Spinal cord (tissue), 10 donors: ENCODE data around the gene SPAG16. TPM values are rescaled to one million over a fixed set of nuclear protein-coding genes. Genes with fewer than 3 reads are reported as not detected.

ENCODE experiments used
- DNase-seq, 6 donors: peaks; one replicate each; pipeline versions ENCODE4 v3.0.0 to v3.0.0-alpha.2; 2013 to 2015; ENCODE audit warnings: low spot score in 6 of 6, low read depth in 4 of 6
- H3K27ac ChIP-seq: one replicate; pipeline ENCODE4 v1.5.1; 2013; ENCODE audit warnings: low read depth, low read length, control low read depth
- H3K27me3 ChIP-seq: one replicate; pipeline ENCODE4 v1.6.1; 2013; ENCODE audit warnings: low read length; ENCODE audit not compliant: control insufficient read depth, insufficient read depth
- H3K36me3 ChIP-seq: one replicate; pipeline ENCODE4 v1.6.1; 2013; ENCODE audit warnings: low read length; ENCODE audit not compliant: control insufficient read depth, insufficient read depth
- H3K4me1 ChIP-seq: one replicate; pipeline ENCODE4 v1.6.1; 2013; ENCODE audit warnings: low read length; ENCODE audit not compliant: control insufficient read depth, insufficient read depth
- H3K4me3 ChIP-seq: one replicate; pipeline ENCODE4 v1.5.1; 2013; ENCODE audit warnings: low read depth, low read length, control low read depth
- H3K9me3 ChIP-seq: one replicate; pipeline ENCODE4 v1.6.1; 2013; ENCODE audit warnings: low read length; ENCODE audit not compliant: control insufficient read depth, insufficient read depth
- WGBS: methylation state at CpG from one replicate; pipeline ENCODE4 v1.1.5; 2013; ENCODE audit warnings: missing lambda C conversion rate; ENCODE audit not compliant: insufficient coverage; 5-methylcytosine and 5-hydroxymethylcytosine counted together
- polyA plus RNA-seq, 2 donors: library from polyadenylated mRNA; unstranded; fragments of 120-200 nt; gene quantifications; one replicate each; pipeline ENCODE4 v1.2.1, GENCODE V29; 2013; ENCODE audit not compliant: insufficient read length in 2 of 2
- total RNA-seq, 2 donors: library from RNA; depleted of rRNA in 1 of 2; stranded (reverse); fragments of 120-200 nt in 1 of 2; fragments of >200 nt in 1 of 2; gene quantifications; one replicate each; pipeline versions ENCODE4 v1.2.3 to v1.2.4, GENCODE V29; 2013 to 2014
- donor health status: healthy.

Gene SPAG16
- total and polyA plus RNA-seq, 4 donors: 47.4 to 86.2 (median 74.2) TPM

GRCh38 chr2:214005337-214005736 lies 721.1 kb downstream of the SPAG16 start:
- Histone ChIP-seq H3K4me1 (no peaks in the 10 kb centered on the region), H3K27me3 (no peaks in the 10 kb centered on the region), H3K9me3 (no peaks in the 10 kb centered on the region), H3K4me3 (no peak overlapping the region), H3K36me3 (no peaks in the 10 kb centered on the region), H3K27ac (no peak overlapping the region)
- DNase-seq: no peak
- 71% methylated on average over 1 of the region's 5 CpGs for WGBS

GRCh38 chr2:214006601-214007000 lies 722.3 kb downstream of the SPAG16 start:
- H3K9me3 ChIP-seq: no peaks in the 10 kb centered on the region
- no peaks in the 10 kb centered on the region for H3K27me3 ChIP-seq
- H3K4me3 ChIP-seq: no peak overlapping the region
- H3K36me3 ChIP-seq: no peaks in the 10 kb centered on the region
- no peak overlapping the region for H3K27ac ChIP-seq
- H3K4me1 ChIP-seq: no peaks in the 10 kb centered on the region
- no CpG with 5 or more reads among the region's 2 CpGs for WGBS
- DNase-seq: no peak

- DNase-seq: no peak
- Histone ChIP-seq H3K27me3 (no peaks in the 10 kb centered on the region), H3K4me3 (no peak overlapping the region), H3K9me3 (no peaks in the 10 kb centered on the region), H3K4me1 (no peaks in the 10 kb centered on the region), H3K27ac (no peak overlapping the region), H3K36me3 (no peaks in the 10 kb centered on the region)
- WGBS: 68% methylated on average over 2 of the region's 3 CpGs
Measured at GRCh38 chr2:214011676-214012075, 727.4 kb downstream of the SPAG16 start.

GRCh38 chr2:214014551-214015220 lies 730.4 kb downstream of the SPAG16 start:
- Histone ChIP-seq H3K4me1 (no peaks in the 10 kb centered on the region), H3K27ac (no peak overlapping the region), H3K9me3 (no peaks in the 10 kb centered on the region), H3K36me3 (no peaks in the 10 kb centered on the region), H3K27me3 (no peaks in the 10 kb centered on the region), H3K4me3 (no peak overlapping the region)
- DNase-seq: no peak
- 98% methylated on average over 6 of the region's 7 CpGs for WGBS

- 0% methylated on average over 1 of the region's 3 CpGs for WGBS
- H3K27ac ChIP-seq: no peak overlapping the region
Measured at GRCh38 chr2:214019229-214019972, 735.1 kb downstream of the SPAG16 start.

GRCh38 chr2:214019973-214020345 lies 735.7 kb downstream of the SPAG16 start:
- no peak for DNase-seq
- Histone ChIP-seq H3K4me3 (no peak overlapping the region), H3K36me3 (no peaks in the 10 kb centered on the region), H3K27ac (no peak overlapping the region), H3K4me1 (no peaks in the 10 kb centered on the region), H3K9me3 (no peaks in the 10 kb centered on the region), H3K27me3 (no peaks in the 10 kb centered on the region)
- 100% methylated on average over 2 of the region's 4 CpGs for WGBS

More at GRCh38 chr2:214019229-214019972, 735.1 kb downstream of the SPAG16 start:
- Histone ChIP-seq H3K36me3 (no peaks in the 10 kb centered on the region), H3K4me1 (no peaks in the 10 kb centered on the region), H3K4me3 (no peak overlapping the region), H3K27me3 (no peaks in the 10 kb centered on the region), H3K9me3 (no peaks in the 10 kb centered on the region)
- peak in 3 of 6 donors; percentile 1 to 24 (median 2) for DNase-seq

- Histone ChIP-seq H3K36me3 (no peaks in the 10 kb centered on the region), H3K27me3 (no peaks in the 10 kb centered on the region), H3K9me3 (no peaks in the 10 kb centered on the region), H3K4me1 (no peaks in the 10 kb centered on the region), H3K4me3 (no peak overlapping the region), H3K27ac (no peak overlapping the region)
- WGBS: no CpG with 5 or more reads among the region's 2 CpGs
- no peak for DNase-seq
Measured at GRCh38 chr2:214029190-214029589, 744.9 kb downstream of the SPAG16 start.

- Histone ChIP-seq H3K4me3 (no peak overlapping the region), H3K27ac (no peak overlapping the region), H3K36me3 (no peaks in the 10 kb centered on the region), H3K27me3 (no peaks in the 10 kb centered on the region), H3K9me3 (no peaks in the 10 kb centered on the region), H3K4me1 (no peaks in the 10 kb centered on the region)
- no peak for DNase-seq
- 100% methylated on average over 1 of the region's 1 CpG for WGBS
Measured at GRCh38 chr2:214031566-214031965, 747.3 kb downstream of the SPAG16 start.

- 79% methylated on average over 3 of the region's 3 CpGs for WGBS
- no peaks in the 10 kb centered on the region for H3K36me3 ChIP-seq
- H3K27ac ChIP-seq: no peak overlapping the region
- no peak overlapping the region for H3K4me3 ChIP-seq
- H3K9me3 ChIP-seq: no peaks in the 10 kb centered on the region
- DNase-seq: no peak
- H3K27me3 ChIP-seq: no peaks in the 10 kb centered on the region
- no peaks in the 10 kb centered on the region for H3K4me1 ChIP-seq
Measured at GRCh38 chr2:214034417-214034816, 750.2 kb downstream of the SPAG16 start.
